IMR-90 (cell line): ENCODE measurements around the gene ARPC5.

Experiments used
- BHLHE40 ChIP-seq: fragments of 150-350 bp; IDR thresholded peaks from 2 replicates; pipeline ENCODE4 v1.6.1; 2016; ENCODE audit warnings: mild to moderate bottlenecking, low read depth, low read length
- CEBPB ChIP-seq: IDR thresholded peaks from 2 replicates; pipeline ENCODE4 v1.6.1; 2012; ENCODE audit warnings: low read depth, low read length, improper control_type of control experiment
- CHD1 ChIP-seq: IDR thresholded peaks from 2 replicates; pipeline ENCODE4 v1.6.1; 2012; ENCODE audit warnings: low read depth, low read length, improper control_type of control experiment
- FOS ChIP-seq: fragments of 150-350 bp; IDR thresholded peaks from 2 replicates; pipeline ENCODE4 v1.6.1; 2016; ENCODE audit warnings: low read depth, low read length
- MAFK ChIP-seq: IDR thresholded peaks from 2 replicates; pipeline ENCODE4 v1.6.1; 2012; ENCODE audit warnings: low read depth, low read length, improper control_type of control experiment
- MAZ ChIP-seq: IDR thresholded peaks from 2 replicates; pipeline ENCODE4 v1.6.1; 2012; ENCODE audit warnings: low read depth, mild to moderate bottlenecking, low read length, improper control_type of control experiment, moderate library complexity, borderline replicate concordance
- MXI1 ChIP-seq: IDR thresholded peaks from 2 replicates; pipeline ENCODE4 v1.6.1; 2012; ENCODE audit warnings: low read depth, mild to moderate bottlenecking, low read length, moderate library complexity, borderline replicate concordance
- POLR2A ChIP-seq: IDR thresholded peaks from 2 replicates; pipeline ENCODE4 v1.6.1; 2012; ENCODE audit warnings: mild to moderate bottlenecking, low read depth, low read length
- RAD21 ChIP-seq: IDR thresholded peaks from 2 replicates; pipeline ENCODE4 v1.6.1; 2012; ENCODE audit warnings: low read length, improper control_type of control experiment
- RFX5 ChIP-seq: IDR thresholded peaks from 2 replicates; pipeline ENCODE4 v1.8.0; 2012; ENCODE audit warnings: low read depth, mild to moderate bottlenecking, low read length, moderate library complexity
- SMC3 ChIP-seq: fragments of 150-350 bp; IDR thresholded peaks from 2 replicates; pipeline ENCODE4 v1.6.1; 2016; ENCODE audit warnings: low read depth, mild to moderate bottlenecking, antibody characterized with exemption, low read length, moderate library complexity
- USF2 ChIP-seq: fragments of 150-350 bp; IDR thresholded peaks from 2 replicates; pipeline ENCODE4 v1.6.1; 2017; ENCODE audit warnings: mild to moderate bottlenecking, antibody characterized with exemption, low read length, low read depth
- TF ChIP-seq, protein P1 (sequence below): conservative IDR thresholded peaks from 2 replicates; pipeline ENCODE4 v1.5.1; 2012; ENCODE audit warnings: mild to moderate bottlenecking, low read depth, low read length, improper control_type of control experiment
- TF ChIP-seq, protein P2 (sequence below): fragments of 150-350 bp; IDR thresholded peaks from 2 replicates; pipeline ENCODE4 v1.6.1; 2016; ENCODE audit warnings: low read depth, mild to moderate bottlenecking, low read length, moderate library complexity, borderline replicate concordance

- TF ChIP-seq RAD21 (no peak), RFX5 (no peak), POLR2A (no peak), MAFK (no peak), BHLHE40 (no peak), MXI1 (no peak), SMC3 (no peak), CEBPB (no peak), MAZ (no peak), CHD1 (no peak), USF2 (no peak), FOS (no peak)
- TF ChIP-seq, protein P1, sequence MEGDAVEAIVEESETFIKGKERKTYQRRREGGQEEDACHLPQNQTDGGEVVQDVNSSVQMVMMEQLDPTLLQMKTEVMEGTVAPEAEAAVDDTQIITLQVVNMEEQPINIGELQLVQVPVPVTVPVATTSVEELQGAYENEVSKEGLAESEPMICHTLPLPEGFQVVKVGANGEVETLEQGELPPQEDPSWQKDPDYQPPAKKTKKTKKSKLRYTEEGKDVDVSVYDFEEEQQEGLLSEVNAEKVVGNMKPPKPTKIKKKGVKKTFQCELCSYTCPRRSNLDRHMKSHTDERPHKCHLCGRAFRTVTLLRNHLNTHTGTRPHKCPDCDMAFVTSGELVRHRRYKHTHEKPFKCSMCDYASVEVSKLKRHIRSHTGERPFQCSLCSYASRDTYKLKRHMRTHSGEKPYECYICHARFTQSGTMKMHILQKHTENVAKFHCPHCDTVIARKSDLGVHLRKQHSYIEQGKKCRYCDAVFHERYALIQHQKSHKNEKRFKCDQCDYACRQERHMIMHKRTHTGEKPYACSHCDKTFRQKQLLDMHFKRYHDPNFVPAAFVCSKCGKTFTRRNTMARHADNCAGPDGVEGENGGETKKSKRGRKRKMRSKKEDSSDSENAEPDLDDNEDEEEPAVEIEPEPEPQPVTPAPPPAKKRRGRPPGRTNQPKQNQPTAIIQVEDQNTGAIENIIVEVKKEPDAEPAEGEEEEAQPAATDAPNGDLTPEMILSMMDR = no peak
- TF ChIP-seq, protein P2, sequence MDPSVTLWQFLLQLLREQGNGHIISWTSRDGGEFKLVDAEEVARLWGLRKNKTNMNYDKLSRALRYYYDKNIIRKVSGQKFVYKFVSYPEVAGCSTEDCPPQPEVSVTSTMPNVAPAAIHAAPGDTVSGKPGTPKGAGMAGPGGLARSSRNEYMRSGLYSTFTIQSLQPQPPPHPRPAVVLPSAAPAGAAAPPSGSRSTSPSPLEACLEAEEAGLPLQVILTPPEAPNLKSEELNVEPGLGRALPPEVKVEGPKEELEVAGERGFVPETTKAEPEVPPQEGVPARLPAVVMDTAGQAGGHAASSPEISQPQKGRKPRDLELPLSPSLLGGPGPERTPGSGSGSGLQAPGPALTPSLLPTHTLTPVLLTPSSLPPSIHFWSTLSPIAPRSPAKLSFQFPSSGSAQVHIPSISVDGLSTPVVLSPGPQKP = no peak
Observed at GRCh38 chr1:183654706-183655105, 19.1 kb upstream of the ARPC5 start.
